Iris pigment epithelial cell (primary cell): ENCODE results near the gene AANAT.

Experiments used
- DNase-seq: peaks from one replicate; pipeline ENCODE4 v3.0.0-alpha.2; 2011; ENCODE audit warnings: low read depth

The AANAT gene

DNA sequence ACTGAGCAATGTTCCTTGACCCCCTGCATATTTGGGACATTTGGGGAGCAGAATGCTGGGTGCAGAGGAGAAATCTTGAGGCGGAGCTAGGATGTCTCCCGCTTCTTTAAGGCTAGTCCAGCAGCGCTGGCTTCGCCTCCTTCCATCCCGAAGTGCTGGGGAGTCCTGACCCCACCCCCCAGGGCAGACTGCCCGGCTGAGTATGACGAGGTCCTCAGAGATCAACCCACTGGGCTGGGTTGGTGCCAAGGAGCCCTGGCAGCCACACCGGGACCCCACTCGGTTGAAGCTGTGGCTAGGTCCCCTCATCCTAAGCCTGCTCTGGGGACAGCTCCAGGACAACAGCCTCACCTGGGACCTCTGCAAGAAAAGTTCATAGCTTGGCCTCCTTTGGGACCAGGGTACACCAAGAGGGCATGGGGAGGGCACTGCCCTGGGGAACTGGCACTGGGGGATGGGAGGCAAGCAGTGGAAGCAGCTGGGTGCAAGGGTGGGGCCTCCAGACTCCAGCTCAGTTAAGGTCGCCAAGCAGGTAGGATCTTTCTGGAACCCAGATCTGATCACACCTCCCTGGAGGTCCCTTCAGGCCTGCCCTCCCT is 22.8 kb downstream of the AANAT start:
- DNase-seq: no peak

DNA sequence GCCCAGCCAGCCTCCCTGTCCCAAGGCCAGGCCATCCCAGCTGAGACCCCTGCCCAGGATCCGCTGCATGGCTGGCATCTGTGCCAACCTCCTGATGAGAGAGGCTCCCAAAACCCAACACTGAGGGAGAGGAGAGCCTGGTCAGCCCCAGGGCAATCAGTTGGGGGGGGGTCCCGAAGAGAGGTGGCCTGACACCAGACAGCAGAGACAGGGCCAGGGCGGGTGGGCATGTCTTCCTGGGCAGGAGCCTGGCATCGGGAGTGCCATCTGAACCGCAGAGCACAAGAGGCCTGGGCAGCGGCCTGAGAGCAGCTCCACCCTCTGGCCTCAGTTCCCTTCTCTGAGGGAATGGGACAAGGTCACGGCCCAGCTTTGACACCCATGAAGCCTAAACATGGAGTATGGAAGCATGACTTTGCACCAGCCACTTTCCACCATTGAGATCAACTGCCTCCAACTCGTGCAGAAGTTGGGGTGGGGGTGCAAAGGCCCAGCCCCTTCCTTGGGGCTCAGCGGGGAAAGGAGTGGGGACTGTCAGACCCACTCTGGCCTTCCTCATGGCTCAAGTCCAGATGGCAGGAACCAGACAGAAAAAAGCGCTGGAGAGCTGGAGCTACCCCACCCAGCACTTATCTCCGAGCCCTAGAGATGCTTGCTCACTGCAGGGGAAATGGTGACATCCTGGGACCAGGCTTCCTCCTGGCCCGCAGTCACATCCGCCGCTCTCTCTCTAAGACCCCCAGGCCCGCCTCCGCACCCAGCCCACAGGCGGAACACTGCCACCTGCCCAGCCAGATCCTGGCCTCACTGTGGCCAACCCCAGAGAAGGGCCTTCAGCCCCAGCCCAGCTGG is 24.1 kb downstream of the AANAT start:
- DNase-seq: no peak

DNA sequence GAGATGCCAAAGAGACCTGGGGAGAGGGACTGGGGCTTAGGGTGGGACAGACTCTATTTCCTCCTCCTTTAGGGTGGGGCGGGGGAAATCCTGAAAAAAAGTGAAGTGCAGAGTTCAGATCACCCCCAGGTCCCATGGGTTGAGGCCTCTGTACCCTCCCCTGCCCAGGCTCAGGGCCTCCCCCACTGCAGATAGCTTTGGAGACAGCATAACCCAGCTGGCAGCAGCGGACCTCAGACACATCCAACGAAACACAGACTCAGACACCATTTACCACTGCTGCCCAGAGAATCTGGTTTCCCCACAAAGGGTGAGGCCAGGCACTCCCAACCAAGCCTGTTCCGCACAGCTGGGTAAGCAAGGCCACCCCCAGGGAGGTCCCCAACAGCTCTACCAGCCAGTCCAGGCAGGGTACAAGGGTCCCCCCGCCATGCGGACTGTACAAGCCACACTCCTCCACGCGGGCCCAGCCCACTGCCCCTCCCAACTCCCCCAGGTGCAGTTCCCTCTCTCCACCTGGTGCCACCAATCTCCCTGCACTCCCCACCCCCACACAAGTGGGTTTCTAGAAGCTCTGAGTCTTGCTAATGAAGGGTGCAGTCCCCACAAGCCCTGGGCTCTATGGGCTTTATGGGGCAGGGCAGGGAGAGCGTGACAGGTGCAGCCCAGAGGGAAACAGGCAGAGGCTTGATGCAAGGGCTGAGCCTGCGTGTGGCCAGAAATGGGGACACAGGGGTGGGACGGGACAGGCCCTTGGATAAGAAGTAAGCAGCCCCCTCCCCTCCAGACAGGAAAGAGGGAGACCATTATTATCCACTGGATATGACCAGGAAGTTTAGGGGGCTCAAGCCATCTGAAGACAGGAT is 25.0 kb downstream of the AANAT start:
- no peak for DNase-seq

DNA sequence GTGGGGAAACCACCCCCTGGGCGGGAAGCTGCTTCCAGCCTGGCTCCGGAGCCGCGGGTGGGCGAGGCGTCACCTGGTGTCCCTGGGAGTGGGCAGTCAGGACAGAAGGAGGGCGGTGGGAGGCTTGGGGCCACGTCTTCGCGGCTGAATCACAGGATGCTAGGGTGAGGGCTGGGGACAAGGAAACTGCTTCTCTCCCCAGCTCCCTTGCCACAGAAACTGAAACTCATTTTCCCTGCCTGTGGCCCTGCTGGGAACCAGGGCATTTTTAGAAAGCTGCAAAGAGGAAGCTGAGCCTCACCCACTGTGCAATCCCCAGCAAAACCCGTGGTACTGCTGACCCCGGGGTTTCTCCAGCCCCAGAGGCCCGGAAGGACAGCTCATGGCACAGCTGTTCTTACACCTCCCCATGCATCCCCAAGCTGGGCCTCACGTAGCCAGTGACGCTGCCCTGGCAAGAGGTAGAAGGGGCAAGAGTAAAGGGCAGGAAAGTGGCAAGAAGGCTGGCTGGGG is 25.6 kb downstream of the AANAT start:
- peak; percentile 90 for DNase-seq

DNA sequence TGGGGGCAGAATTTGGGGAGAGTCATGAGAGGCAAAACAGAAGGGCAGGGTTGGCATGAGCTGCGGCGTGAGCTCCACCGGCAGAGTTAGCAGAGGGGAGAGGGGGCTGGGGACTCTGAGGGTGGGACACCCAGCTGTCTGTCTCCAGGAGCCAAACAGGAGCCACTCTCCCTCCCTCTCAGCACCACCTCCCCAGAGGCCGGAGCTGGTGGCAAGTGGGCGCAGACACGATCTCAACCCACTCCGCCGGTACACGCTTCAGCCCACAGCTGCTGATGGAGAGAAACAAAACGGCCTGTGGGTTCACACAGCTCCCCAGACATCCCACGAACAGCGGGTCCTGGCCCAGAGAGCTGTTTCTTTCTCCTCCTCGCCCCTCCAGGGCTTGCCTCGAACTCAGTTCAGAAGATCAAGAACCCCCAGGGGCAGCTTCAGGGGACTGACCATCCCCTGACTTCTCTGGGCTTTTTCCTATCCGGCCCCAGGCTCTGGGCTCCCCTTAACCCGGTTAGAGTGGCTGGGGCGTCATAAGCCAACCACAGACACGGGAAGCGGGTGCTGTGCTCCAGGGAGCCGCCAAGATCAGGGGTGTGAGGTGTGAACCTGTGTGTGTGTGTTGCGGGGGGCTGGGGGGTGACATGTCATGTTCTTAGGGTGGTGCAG is 26.2 kb downstream of the AANAT start:
- no peak for DNase-seq

DNA sequence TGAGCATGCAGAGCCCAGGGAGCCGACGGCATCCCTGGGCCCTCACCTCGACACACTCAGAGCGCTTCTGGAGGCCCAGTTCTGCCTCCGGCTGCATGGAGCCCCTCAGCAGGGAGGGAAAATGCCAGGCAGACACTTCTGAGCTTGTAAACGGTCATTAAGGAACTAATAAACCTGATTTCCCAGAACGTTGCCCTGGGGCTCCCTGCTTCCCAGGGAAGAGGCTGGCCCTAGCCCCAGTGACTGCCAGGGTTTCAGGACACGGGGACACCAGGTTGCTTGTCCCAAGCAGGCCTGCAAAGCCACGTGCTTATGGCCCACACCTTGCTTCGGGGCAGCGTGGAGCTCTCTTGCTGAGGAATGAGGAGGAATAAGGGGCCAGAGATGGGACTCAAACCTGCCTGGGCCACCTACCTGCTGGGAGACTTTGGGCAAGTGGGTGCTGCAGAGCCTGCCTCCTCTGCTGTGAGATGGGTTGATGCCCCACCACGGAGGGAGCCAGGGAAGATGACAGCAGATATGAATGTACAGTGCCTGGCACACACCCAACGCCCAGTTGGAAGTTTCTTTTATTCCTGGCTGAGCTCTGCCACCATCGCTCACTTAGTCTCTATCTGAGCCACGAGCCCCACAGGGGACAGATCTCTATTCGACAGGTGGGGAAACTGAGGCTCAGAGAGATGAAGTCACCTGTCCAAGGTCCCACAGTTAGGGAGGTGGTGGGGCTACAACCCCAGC is 28.4 kb downstream of the AANAT start:
- no peak for DNase-seq

DNA sequence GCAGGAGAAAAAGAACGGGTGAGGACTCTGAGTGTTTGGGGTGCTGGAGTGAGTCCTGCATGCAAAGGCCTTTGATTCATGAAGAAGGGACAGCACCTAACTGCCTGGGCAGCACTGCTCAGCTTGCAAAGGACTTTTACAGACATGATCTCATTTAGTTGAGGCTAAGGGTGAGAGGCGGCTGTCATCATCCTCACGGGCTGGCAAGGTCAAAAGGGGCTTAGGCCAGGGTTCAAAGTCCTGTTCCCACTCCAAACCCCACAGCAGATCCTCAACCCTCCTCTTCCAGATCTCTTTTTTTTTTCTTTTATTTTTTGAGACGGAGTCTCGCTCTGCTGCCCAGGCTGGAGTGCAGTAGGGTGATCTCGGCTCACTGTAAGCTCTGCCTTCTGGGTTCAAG is 29.1 kb downstream of the AANAT start:
- DNase-seq: no peak

DNA sequence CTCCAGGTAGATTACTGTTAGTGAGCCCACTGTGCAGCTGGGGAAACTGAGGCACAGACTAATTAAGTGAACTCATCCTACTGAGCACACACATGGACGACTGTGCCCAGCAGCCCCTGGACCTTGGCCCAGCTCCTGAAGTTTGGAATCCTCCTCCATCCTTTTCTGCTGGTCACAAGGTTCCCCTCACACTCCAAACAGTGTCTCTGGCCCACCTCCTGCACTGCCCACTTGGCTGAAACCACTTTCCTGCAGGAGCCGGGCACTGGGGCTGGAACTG is 30.2 kb downstream of the AANAT start:
- no peak for DNase-seq

DNA sequence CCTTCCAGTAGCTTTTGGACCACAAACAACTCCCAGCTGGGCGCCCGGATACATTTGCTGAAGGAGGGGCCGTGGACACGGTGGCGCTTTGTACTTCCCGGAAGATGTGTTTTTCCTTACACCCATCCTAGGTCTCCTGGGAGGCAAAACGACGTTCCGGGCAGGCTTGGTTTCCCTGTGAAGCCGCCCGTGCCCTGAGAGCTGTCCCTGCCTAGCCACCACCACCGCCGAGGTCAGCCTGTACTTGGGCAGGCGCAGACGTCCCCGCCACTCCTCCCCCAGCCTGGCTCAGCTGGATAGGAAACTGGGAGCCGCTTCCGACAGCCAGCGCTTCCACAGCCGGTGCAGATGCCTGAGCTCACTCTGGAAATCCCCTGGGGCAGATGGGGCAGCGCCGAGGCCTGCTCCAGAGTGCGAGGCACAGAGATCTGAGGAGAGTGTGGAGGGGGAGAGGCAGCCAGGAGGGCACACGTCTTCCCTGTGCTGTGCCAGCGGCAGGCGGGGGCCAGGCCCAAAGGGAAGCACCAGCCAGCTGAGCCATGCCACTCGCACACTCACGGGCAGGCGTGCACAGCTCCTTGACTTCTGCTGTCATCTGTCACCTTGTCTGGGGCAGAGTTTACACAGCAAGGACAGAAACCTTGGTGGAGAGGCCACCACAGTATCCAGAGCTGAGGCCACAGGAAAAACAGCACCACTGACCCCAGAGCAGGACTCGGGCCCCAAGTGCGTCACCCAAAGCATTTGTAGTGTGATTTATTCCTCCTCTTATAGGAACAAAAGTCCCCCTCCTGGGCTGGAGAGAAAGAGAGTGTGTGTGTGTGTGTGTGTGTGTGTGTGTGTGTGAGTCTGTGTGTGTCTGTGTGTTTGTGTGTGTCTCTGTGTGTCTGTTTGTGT is 30.8 kb downstream of the AANAT start:
- peak; percentile 93 for DNase-seq

DNA sequence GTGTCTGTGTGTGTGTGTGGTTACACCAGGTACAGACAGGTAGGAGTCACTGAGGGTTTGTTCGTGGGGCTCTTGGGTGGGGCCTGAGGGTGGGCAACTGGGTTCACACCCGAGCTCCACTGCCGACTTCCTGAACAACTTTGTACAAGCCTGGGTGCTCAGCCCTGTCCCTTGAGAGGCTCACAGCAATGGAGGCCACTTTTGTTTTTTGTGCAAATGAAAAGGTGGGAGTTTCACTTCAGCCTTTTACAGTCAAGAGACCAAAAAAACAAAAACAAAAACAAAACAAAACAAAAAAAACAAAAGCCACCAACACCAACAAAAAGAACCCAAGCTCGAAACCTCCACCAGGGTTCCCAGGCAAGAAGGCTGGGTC is 31.5 kb downstream of the AANAT start:
- DNase-seq: no peak

DNA sequence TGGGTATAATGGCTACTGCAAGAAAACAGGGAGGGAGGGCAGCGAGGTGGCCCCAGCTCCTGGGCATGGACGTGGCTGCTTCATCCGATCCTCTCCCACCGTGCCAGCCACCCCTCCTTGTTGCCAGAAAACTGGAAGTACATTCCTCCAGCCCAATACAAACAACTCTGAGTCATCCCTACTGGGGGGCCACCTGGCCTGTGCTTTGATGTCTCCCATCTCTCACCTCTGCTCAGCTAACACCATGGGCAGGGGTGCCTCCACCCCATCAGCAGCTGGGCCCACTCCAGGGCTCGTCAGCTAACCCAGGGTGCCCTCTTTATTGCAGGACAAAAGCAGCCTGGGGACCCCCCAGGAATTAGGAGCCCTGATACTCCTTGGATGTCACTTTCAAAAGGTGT is 31.9 kb downstream of the AANAT start:
- DNase-seq: no peak

DNA sequence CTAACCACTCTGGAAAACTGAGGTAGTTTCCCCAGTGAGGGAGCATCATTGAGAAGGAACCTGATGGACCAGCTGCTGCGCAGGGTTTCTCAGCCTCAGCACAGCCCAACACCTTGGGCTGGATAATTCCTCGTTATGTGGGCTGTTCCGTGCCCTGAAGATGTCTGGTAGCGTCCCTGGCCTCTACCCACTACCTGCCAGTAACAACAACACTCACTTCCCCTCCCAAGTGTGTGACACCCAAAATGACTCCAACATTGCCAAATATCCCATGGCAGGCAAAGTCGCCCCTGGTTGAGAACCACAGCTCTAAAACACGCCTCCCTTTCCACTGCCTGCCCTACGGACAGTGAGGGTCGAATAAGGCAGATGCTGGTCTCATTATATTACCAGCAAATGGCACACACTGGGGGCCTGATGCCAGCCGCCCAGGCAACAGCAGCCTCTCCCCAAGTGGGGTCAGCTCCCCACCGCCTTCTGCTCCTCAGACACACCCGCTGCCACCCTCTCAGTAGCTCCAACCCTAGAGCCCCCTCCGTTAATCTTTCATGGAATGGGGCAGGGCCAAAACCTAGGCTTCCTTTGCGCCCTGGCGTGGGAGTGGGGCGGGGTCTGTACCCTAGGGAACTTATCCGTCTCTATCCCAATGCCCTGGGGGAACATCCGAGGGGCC is 32.8 kb downstream of the AANAT start:
- DNase-seq: no peak

DNA sequence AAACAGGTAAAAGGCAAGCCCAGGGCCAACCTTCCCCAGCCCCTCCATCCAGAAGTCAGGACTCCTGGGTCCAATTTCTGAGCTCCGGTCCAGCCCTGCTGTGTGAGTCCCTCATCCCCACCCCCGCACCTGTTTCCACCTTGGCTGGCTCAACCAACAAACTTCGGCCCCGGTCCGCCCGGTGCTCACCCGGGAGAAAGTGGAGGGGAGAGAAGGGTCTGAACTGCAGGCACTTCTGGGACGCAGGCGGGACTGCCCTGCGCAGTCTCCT is 33.3 kb downstream of the AANAT start:
- no peak for DNase-seq

DNA sequence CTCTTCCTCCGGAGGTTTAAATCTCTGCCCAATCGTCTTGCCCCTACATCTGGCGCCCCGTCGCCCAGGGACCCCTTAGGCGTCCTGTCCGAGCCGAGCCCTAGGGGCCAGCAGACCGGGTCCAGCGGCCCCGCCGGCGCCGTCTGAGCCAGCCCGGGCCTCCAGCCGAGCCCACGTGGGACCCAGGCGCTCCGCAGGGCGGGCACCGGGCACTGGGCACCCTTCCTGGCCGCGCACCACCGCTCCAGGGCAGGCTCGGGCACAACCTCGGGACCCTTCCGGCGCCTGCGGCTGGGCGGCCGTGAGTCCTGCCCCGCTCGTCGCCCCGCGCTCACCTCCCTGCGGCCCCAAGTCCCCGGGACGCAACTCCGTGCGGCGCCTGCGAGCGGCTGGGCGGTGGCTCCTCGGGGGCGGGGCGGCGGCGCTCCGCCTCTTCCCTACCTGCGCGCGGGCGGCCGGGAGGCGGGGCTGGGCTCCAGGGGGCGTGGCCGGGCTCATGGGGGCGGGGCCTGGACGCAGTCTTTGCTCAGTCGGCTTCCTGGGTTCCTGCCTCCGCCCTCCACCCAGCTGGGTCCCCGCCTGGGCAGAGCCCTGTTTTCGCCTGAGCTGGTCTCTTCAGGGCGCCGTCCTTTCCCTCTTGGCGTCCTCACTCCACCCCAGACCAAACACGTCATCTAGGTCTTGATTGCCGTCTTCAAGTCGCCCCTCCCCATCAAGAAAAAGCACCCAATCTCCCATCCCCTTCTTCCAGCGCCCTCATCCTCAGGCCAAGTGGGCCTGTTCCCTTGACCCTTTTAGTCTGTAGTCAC is 33.8 kb downstream of the AANAT start, which contains the start of gene RHBDF2:
Gene RHBDF2 (minus strand): TSS at position 406 of the 809 bp plus-strand sequence. CDS start 19,899 bp downstream, outside the sequence.
- peak; percentile 79 for DNase-seq

DNA sequence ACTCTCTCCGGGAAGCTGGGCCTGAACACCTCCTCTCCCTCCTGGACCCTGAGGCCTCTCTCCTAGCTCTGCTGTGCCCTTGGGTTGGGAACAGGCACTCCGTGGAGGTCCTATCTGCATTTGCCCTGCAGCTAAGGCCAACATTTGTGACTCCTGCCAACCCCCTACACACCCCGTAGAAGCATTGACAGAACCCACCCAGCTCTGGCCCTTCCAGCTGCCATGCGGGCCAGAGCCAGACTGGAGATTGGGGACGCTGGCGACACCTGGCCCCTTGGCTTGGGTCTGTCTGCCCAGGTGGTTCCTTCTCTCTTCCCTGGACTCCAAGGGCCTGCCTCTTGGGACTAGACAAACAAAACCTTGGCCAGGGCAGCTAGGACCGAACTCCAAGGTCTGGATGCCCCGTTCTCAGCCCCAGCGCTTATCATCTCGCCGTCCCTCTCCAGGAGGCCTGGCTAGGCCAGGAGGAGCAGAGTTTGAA is 34.5 kb downstream of the AANAT start:
- no peak for DNase-seq

DNA sequence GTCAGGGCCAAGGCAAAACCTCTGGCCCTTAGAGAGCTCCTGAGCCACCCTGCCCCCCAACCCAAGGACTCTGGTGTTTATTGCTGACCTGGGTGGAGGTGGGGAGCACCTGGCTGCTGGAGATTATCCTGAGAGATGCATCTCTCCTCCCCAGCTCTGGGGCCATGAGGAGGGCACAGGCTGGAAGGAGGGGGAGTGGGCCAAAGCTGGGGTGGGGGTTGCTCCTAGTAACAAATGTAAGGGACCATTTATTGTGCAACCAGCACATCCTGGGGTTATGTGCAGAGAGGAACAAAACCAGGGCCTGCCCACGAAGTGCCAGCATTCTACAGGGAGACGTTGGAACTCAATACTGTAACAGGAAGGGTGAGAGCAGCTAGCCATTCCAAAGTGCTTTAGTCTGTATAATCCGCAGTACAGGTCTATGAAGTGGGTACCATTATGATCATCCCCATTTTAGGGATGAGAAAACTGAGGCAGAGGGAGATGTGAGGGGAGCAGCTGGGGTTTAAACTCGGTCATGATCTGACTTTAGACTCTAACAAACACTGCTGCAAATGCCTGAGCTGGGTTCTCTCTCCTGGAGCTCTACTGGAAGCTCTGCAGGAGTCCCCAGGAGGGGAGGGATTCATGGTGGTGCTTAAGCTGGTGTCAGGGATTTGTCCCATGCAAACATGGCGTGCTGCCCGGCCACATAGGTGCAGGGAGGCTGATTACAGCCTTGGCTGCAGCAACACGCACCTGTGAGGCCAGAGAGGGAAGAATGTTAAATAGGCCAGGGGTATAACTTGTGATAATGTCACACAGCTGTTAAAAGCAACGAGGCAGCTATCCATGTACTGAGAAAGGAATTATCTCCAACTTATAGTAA is 35.2 kb downstream of the AANAT start:
- no peak for DNase-seq

DNA sequence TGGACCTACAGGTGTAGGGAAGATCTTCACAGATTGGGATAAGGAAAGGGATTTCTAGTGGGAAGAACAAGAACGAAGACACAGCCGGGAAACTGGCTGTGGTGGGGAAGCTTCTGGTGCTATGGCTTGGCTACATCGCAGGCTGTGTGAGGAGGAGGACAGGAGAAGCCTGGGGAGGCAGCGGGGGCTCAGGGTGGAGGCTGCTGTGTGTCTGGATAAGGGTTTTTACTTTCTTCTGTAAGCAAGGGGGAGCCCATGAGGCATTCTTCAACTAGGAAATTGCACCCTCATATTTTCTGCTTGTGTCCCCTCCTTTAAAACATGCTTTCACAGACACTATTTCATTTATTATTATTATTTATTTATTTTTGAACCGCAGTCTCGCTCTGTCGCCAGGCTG is 36.7 kb downstream of the AANAT start:
- DNase-seq: peak; percentile 46
